Esophagus muscularis mucosa (tissue), 4 donors: ENCODE measurements around the gene NUCB2. TPM values are rescaled to one million over a fixed set of nuclear protein-coding genes. Genes with fewer than 3 reads are reported as not detected.

Source experiments
- DNase-seq: peaks from one replicate; pipeline ENCODE4 v3.0.0-alpha.2; 2017; ENCODE audit errors: extremely low spot score
- H3K27ac ChIP-seq, 4 donors: fragments of 200-600 bp; sonication (generic); replicated peaks in 1 of 4; 1 replicate in 3 of 4; 2 replicates in 1 of 4; pipeline ENCODE4 v1.5.1; 2016 to 2019; ENCODE audit warnings: mild to moderate bottlenecking in 1 of 4
- H3K27me3 ChIP-seq, 4 donors: fragments of 200-600 bp; sonication (generic); one replicate each; pipeline versions ENCODE4 v1.5.1 to v1.6.0; 2016 to 2019
- H3K36me3 ChIP-seq, 4 donors: fragments of 200-600 bp; sonication (generic); one replicate each; pipeline ENCODE4 v1.5.1; 2016 to 2019
- H3K4me1 ChIP-seq, 4 donors: fragments of 200-600 bp; sonication (generic); one replicate each; pipeline ENCODE4 v1.5.1; 2016 to 2019
- H3K4me3 ChIP-seq, 4 donors: fragments of 200-600 bp; sonication (generic); 1 replicate in 2 of 4; 2 replicates in 2 of 4; pipeline ENCODE4 v1.5.1; 2016 to 2019; ENCODE audit warnings: mild to moderate bottlenecking in 4 of 4, moderate library complexity in 1 of 4
- H3K9me3 ChIP-seq, 4 donors: fragments of 200-600 bp; sonication (generic); 1 replicate in 3 of 4; 2 replicates in 1 of 4; pipeline ENCODE4 v1.5.1; 2016 to 2019
- EP300 ChIP-seq: sonication (generic); formaldehyde crosslinking; IDR thresholded peaks from one replicate; pipeline ENCODE4 v1.6.1; 2017; ENCODE audit warnings: antibody characterized with exemption
- POLR2A ChIP-seq: fragments of 450-650 bp; IDR thresholded peaks from one replicate; pipeline ENCODE4 v1.6.1; 2017; ENCODE audit warnings: antibody characterized with exemption, moderate library complexity, mild to moderate bottlenecking, low read depth
- POLR2AphosphoS5 ChIP-seq, 2 donors: sonication (generic); formaldehyde crosslinking; IDR thresholded peaks; one replicate each; pipeline ENCODE4 v1.6.1; 2017; ENCODE audit warnings: antibody characterized with exemption in 2 of 2
- WGBS: methylation state at CpG from one replicate; pipeline ENCODE4 v1.1.5; 2018; 5-methylcytosine and 5-hydroxymethylcytosine counted together
- intact Hi-C: fragments of 100-400 bp; cut with DNase I; formaldehyde crosslinking; loops from one replicate; pipeline ENCODE4 v1.15.1; 2023
- total RNA-seq, 4 donors: library from RNA; depleted of rRNA; stranded (reverse); fragments of >200 nt; gene quantifications; one replicate each; pipeline versions ENCODE4 v1.1.0 to v1.2.1, GENCODE V29; 2016
- TF ChIP-seq, protein P1 (sequence below), 3 experiments: fragments of 200-600 bp in 2 of 3; fragments of 450-650 bp in 1 of 3; sonication (generic) in 2 of 3; IDR thresholded peaks; one replicate each; pipeline ENCODE4 v1.5.1; 2017 to 2019; ENCODE audit warnings: antibody characterized with exemption in 3 of 3, mild to moderate bottlenecking in 2 of 3, moderate library complexity in 1 of 3

The NUCB2 gene
- total RNA-seq, 4 donors from 2014 or later = 34.3 to 43.8 (median 42.6) TPM

GRCh38 chr11:17298302-17298701 is 21.8 kb downstream of the NUCB2 start:
- Histone ChIP-seq H3K27ac (no peak overlapping the region), H3K4me3 (no peak overlapping the region), H3K9me3 (no peaks in the 10 kb centered on the region), H3K4me1 (peaks cover 0 to 5% (median 1%) of the 10 kb centered on the region in 4 donors), H3K36me3 (peaks cover 0 to 64% (median 43%) of the 10 kb centered on the region in 4 donors), H3K27me3 (no peaks in the 10 kb centered on the region)
- TF ChIP-seq, protein P1, sequence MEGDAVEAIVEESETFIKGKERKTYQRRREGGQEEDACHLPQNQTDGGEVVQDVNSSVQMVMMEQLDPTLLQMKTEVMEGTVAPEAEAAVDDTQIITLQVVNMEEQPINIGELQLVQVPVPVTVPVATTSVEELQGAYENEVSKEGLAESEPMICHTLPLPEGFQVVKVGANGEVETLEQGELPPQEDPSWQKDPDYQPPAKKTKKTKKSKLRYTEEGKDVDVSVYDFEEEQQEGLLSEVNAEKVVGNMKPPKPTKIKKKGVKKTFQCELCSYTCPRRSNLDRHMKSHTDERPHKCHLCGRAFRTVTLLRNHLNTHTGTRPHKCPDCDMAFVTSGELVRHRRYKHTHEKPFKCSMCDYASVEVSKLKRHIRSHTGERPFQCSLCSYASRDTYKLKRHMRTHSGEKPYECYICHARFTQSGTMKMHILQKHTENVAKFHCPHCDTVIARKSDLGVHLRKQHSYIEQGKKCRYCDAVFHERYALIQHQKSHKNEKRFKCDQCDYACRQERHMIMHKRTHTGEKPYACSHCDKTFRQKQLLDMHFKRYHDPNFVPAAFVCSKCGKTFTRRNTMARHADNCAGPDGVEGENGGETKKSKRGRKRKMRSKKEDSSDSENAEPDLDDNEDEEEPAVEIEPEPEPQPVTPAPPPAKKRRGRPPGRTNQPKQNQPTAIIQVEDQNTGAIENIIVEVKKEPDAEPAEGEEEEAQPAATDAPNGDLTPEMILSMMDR (IDR thresholded peaks at IDR 0.05) = no peak
- TF ChIP-seq POLR2AphosphoS5 (IDR thresholded peaks at IDR 0.05) (no peak), POLR2A (no peak), EP300 (no peak)
- 90% methylated on average over 5 of the region's 5 CpGs for WGBS
- DNase-seq = no peak
- intact Hi-C loops = no loop called here

DNA sequence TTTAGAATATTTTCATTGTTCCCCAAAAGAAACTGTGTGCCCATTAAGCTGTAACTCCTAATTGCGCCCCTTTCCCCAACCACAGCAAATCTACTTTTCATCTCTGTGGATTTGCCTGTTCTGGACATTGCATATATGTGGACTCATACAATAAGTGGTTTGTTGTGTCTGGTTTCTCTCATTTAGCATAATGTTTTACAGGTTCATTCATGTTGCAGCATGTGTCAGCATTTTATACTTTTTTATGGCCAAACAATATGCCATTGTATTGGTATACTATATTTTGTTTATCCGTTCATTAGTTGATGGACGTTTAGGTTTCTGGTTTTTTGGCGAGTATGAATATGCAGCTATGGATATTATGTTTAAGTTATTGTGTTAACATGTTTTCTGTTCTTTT is 23.8 kb downstream of the NUCB2 start:
- no peaks in the 10 kb centered on the region for H3K4me1 ChIP-seq
- TF ChIP-seq POLR2A (no peak), EP300 (no peak), POLR2AphosphoS5 (IDR thresholded peaks at IDR 0.05) (no peak)
- TF ChIP-seq, protein P1 (IDR thresholded peaks at IDR 0.05) = no peak
- no peak for DNase-seq
- intact Hi-C loops = no loop called here
- WGBS = 87% methylated on average over 4 of the region's 4 CpGs
- H3K27me3 ChIP-seq = no peaks in the 10 kb centered on the region
- no peak overlapping the region for H3K4me3 ChIP-seq
- peaks cover 0 to 78% (median 52%) of the 10 kb centered on the region in 4 donors for H3K36me3 ChIP-seq
- no peaks in the 10 kb centered on the region for H3K9me3 ChIP-seq
- H3K27ac ChIP-seq = no peak overlapping the region

GRCh38 chr11:17313349-17314231 is 37.1 kb downstream of the NUCB2 start:
- Histone ChIP-seq H3K27ac (no peak overlapping the region), H3K4me3 (no peak overlapping the region), H3K4me1 (no peaks in the 10 kb centered on the region), H3K27me3 (no peaks in the 10 kb centered on the region), H3K9me3 (no peaks in the 10 kb centered on the region), H3K36me3 (peaks cover 25 to 77% (median 60%) of the 10 kb centered on the region in 4 donors)
- intact Hi-C loops = no loop called here
- no peak for DNase-seq
- 95% methylated on average over 8 of the region's 8 CpGs for WGBS
- TF ChIP-seq, protein P1 (IDR thresholded peaks at IDR 0.05) = no peak
- TF ChIP-seq EP300 = no peak
- no peak for TF ChIP-seq POLR2AphosphoS5 (IDR thresholded peaks at IDR 0.05)

- 26% methylated on average over 1 of the region's 1 CpG for WGBS
- DNase-seq = no peak
- Histone ChIP-seq H3K36me3 (peaks cover 25 to 80% (median 55%) of the 10 kb centered on the region in 4 donors), H3K4me1 (no peaks in the 10 kb centered on the region), H3K27me3 (no peaks in the 10 kb centered on the region), H3K4me3 (no peak overlapping the region), H3K27ac (no peak overlapping the region), H3K9me3 (no peaks in the 10 kb centered on the region)
- TF ChIP-seq POLR2A (no peak), POLR2AphosphoS5 (IDR thresholded peaks at IDR 0.05) (no peak), EP300 (no peak)
- TF ChIP-seq, protein P1 (IDR thresholded peaks at IDR 0.05) = no peak
- intact Hi-C loops = no loop called here
Observed at GRCh38 chr11:17314232-17314547, 37.7 kb downstream of the NUCB2 start.
